ENCODE measurements around the gene TPRA1. TPM values are rescaled to one million over a fixed set of nuclear protein-coding genes. Genes with fewer than 3 reads are reported as not detected.
"Not testable (repeated sequence)": the region's sequence is repeated elsewhere in the genome, so short reads cannot be mapped to it uniquely, and the experiment has no call there.

TPRA1 gene
- polyA plus RNA-seq, 2 donors: 20.2 to 22.1 TPM

- Histone ChIP-seq H3K4me3 (ENCODE audit: low read depth in 1 of 2, low read length in 2 of 2) (no peak overlapping the region), H3K27me3 (ENCODE audit: control insufficient read depth in 1 of 2, insufficient read depth in 2 of 2, low read length in 2 of 2) (no peaks in the 10 kb centered on the region), H3K9me3 (ENCODE audit: control insufficient read depth in 2 of 2, insufficient read depth in 1 of 2, low read depth in 1 of 2, low read length in 1 of 2) (peaks cover 0 to 2% of the 10 kb centered on the region in 2 donors), H3K27ac (ENCODE audit: low read depth in 2 of 2, low read length in 1 of 2) (no peak overlapping the region), H3K36me3 (ENCODE audit: control insufficient read depth in 2 of 2, insufficient read depth in 2 of 2, low read length in 1 of 2) (no peaks in the 10 kb centered on the region), H3K4me1 (ENCODE audit: control insufficient read depth in 2 of 2, insufficient read depth in 2 of 2, low read length in 1 of 2) (no peaks in the 10 kb centered on the region)
- WGBS, 2 donors: 69 to 76% methylated on average over 18 of the region's 18 CpGs
Observed at GRCh38 chr3:127535901-127536829, 54.4 kb downstream of the TPRA1 start.

DNA sequence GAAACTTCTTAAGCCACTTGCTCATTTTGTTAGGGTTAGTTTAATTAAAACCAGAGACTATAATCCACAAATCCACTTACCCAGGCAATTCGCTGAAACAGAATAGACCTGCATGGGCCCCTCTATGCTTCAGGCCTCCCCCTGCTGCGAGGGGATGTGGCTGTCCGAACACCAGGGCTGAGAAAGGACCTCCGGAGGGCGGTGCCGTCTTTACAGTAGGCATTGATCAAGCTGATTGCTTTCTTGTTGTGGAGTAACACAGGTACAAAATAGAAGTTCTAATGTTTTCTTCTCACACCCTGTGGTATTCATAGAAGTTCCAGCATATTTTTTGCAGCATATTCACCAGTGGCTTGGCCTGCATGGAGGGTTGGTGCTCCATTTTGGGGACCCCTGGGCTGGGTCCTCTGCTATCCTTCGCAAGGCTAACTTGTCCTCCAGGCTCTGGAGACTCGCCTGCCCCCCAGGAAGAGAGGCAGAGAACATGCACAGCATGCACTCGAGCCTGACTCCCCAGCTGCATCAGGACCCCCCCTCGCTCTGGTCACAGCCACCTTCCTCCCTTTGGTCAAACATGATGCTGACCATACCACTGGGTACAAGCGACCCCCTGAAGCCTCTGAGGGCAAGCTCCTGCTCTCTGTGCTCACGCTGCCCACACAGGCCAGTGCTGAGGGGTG is 55.3 kb downstream of the TPRA1 start:
- WGBS, 2 donors: 85 to 89% methylated on average over 12 of the region's 12 CpGs
- H3K36me3 ChIP-seq (ENCODE audit: control insufficient read depth in 2 of 2, insufficient read depth in 2 of 2, low read length in 1 of 2): no peaks in the 10 kb centered on the region
- no peak overlapping the region for H3K4me3 ChIP-seq (ENCODE audit: low read depth in 1 of 2, low read length in 2 of 2)
- H3K27me3 ChIP-seq (ENCODE audit: control insufficient read depth in 1 of 2, insufficient read depth in 2 of 2, low read length in 2 of 2): no peaks in the 10 kb centered on the region
- H3K27ac ChIP-seq (ENCODE audit: low read depth in 2 of 2, low read length in 1 of 2): no peak overlapping the region
- H3K9me3 ChIP-seq (ENCODE audit: control insufficient read depth in 2 of 2, insufficient read depth in 1 of 2, low read depth in 1 of 2, low read length in 1 of 2): peaks cover 0 to 2% of the 10 kb centered on the region in 2 donors
- no peaks in the 10 kb centered on the region for H3K4me1 ChIP-seq (ENCODE audit: control insufficient read depth in 2 of 2, insufficient read depth in 2 of 2, low read length in 1 of 2)

DNA sequence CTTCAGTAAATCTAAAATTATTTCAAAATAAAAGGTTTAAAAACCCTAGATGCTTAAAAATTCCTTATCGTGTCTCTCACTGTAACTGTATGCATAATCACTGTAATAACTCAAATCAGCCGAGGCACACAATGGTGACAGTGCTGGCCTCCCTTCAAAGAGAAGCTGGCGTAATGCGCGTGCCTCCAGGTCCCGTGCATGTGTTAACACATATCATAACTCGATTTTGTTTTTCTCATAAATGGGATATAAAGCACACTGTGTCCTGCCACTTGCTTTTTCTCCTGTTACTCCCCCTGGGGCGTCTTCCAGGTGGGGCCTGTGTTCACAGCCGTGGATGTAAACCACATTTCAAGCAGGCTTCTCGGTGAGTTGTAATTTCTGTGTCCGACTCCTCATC is 56.0 kb downstream of the TPRA1 start:
- 60 to 74% methylated on average over 11 of the region's 11 CpGs for WGBS, 2 donors
- Histone ChIP-seq H3K9me3 (ENCODE audit: control insufficient read depth in 2 of 2, insufficient read depth in 1 of 2, low read depth in 1 of 2, low read length in 1 of 2) (peaks cover 0 to 2% of the 10 kb centered on the region in 2 donors), H3K27ac (ENCODE audit: low read depth in 2 of 2, low read length in 1 of 2) (no peak overlapping the region)

DNA sequence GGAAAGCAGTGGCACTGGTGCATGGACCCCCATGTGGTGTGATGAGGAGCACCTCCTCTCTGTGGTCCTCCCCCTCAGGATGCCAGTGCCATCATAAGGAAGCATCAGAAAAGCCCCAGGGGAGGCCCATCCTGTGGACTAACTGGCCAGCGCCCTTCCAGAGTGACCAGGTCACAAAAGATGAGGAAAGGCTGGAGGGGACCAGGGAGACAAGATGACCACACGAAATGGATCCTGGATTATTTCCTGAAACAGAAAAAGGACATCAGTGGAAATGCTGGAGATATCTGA is 56.4 kb downstream of the TPRA1 start:
- WGBS, 2 donors: 64 to 74% methylated on average over 2 of the region's 2 CpGs
- no peaks in the 10 kb centered on the region for H3K27me3 ChIP-seq (ENCODE audit: control insufficient read depth in 1 of 2, insufficient read depth in 2 of 2, low read length in 2 of 2)
- peaks cover 0 to 2% of the 10 kb centered on the region in 2 donors for H3K9me3 ChIP-seq (ENCODE audit: control insufficient read depth in 2 of 2, insufficient read depth in 1 of 2, low read depth in 1 of 2, low read length in 1 of 2)
- no peaks in the 10 kb centered on the region for H3K36me3 ChIP-seq (ENCODE audit: control insufficient read depth in 2 of 2, insufficient read depth in 2 of 2, low read length in 1 of 2)
- no peak overlapping the region for H3K27ac ChIP-seq (ENCODE audit: low read depth in 2 of 2, low read length in 1 of 2)
- H3K4me1 ChIP-seq (ENCODE audit: control insufficient read depth in 2 of 2, insufficient read depth in 2 of 2, low read length in 1 of 2): no peaks in the 10 kb centered on the region
- no peak overlapping the region for H3K4me3 ChIP-seq (ENCODE audit: low read depth in 1 of 2, low read length in 2 of 2)

More for the DNA sequence above, 56.0 kb downstream of the TPRA1 start:
- no peaks in the 10 kb centered on the region for H3K36me3 ChIP-seq (ENCODE audit: control insufficient read depth in 2 of 2, insufficient read depth in 2 of 2, low read length in 1 of 2)
- no peak overlapping the region for H3K4me3 ChIP-seq (ENCODE audit: low read depth in 1 of 2, low read length in 2 of 2)
- no peaks in the 10 kb centered on the region for H3K4me1 ChIP-seq (ENCODE audit: control insufficient read depth in 2 of 2, insufficient read depth in 2 of 2, low read length in 1 of 2)
- H3K27me3 ChIP-seq (ENCODE audit: control insufficient read depth in 1 of 2, insufficient read depth in 2 of 2, low read length in 2 of 2): no peaks in the 10 kb centered on the region

- H3K36me3 ChIP-seq (ENCODE audit: control insufficient read depth in 2 of 2, insufficient read depth in 2 of 2, low read length in 1 of 2): no peaks in the 10 kb centered on the region
- peaks cover 0 to 2% of the 10 kb centered on the region in 2 donors for H3K4me1 ChIP-seq (ENCODE audit: control insufficient read depth in 2 of 2, insufficient read depth in 2 of 2, low read length in 1 of 2)
- peaks cover 0 to 4% of the 10 kb centered on the region in 2 donors for H3K9me3 ChIP-seq (ENCODE audit: control insufficient read depth in 2 of 2, insufficient read depth in 1 of 2, low read depth in 1 of 2, low read length in 1 of 2)
- 88 to 91% methylated on average over 7 of the region's 7 CpGs for WGBS, 2 donors
- no peaks in the 10 kb centered on the region for H3K27me3 ChIP-seq (ENCODE audit: control insufficient read depth in 1 of 2, insufficient read depth in 2 of 2, low read length in 2 of 2)
- H3K4me3 ChIP-seq (ENCODE audit: low read depth in 1 of 2, low read length in 2 of 2): no peak overlapping the region
- no peak overlapping the region for H3K27ac ChIP-seq (ENCODE audit: low read depth in 2 of 2, low read length in 1 of 2)
Observed at GRCh38 chr3:127532561-127533203, 57.9 kb downstream of the TPRA1 start.

DNA sequence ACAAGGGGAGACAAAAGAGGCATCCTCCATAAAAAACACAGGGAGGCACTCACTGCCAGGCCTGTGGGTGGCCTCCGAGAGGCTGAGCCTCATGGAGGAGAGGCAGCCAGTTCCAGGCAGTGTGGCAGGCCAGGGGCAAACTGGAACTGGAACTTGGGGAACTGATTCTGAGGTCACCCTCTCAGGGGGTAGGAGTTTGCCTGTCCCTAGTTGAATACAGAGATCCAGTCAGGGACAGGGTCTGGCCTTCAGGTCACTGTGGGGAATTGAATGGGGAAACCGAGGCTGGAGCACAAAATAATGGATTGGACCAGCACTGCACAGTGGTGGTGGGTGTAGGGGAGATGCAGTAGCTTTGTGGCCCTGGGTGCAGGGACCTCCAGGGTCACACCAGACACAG is 58.7 kb downstream of the TPRA1 start:
- 85 to 88% methylated on average over 2 of the region's 2 CpGs for WGBS, 2 donors

DNA sequence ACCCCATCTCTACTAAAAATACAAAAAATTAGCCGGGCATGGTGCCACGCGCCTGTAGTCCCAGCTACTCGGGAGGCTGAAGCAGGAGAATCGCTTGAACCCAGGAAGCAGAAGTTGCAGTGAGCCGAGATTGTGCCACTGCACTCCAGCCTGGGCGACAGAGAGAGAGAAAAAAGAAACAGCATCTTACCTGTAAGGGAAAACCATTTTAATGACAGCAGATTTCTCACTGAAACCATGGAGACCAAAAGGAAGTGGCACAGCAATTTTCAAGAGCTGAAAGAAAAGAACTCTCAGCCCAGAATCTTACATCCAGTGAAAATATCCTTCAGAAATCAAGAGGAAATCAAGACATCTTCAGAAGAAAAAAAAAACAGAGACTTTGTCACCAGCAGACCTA is 59.7 kb downstream of the TPRA1 start:
- 93 to 95% methylated on average over 7 of the region's 7 CpGs for WGBS, 2 donors
- H3K27ac ChIP-seq (ENCODE audit: low read depth in 2 of 2, low read length in 1 of 2); H3K4me3 ChIP-seq (ENCODE audit: low read depth in 1 of 2, low read length in 2 of 2); H3K27me3 ChIP-seq (ENCODE audit: control insufficient read depth in 1 of 2, insufficient read depth in 2 of 2, low read length in 2 of 2); H3K36me3 ChIP-seq (ENCODE audit: control insufficient read depth in 2 of 2, insufficient read depth in 2 of 2, low read length in 1 of 2); H3K9me3 ChIP-seq (ENCODE audit: control insufficient read depth in 2 of 2, insufficient read depth in 1 of 2, low read depth in 1 of 2, low read length in 1 of 2); H3K4me1 ChIP-seq (ENCODE audit: control insufficient read depth in 2 of 2, insufficient read depth in 2 of 2, low read length in 1 of 2): not testable (repeated sequence)

More for the DNA sequence above, 58.7 kb downstream of the TPRA1 start:
- Histone ChIP-seq H3K4me1 (ENCODE audit: control insufficient read depth in 2 of 2, insufficient read depth in 2 of 2, low read length in 1 of 2) (peaks cover 0 to 2% of the 10 kb centered on the region in 2 donors), H3K27ac (ENCODE audit: low read depth in 2 of 2, low read length in 1 of 2) (no peak overlapping the region), H3K9me3 (ENCODE audit: control insufficient read depth in 2 of 2, insufficient read depth in 1 of 2, low read depth in 1 of 2, low read length in 1 of 2) (peaks cover 0 to 4% of the 10 kb centered on the region in 2 donors), H3K36me3 (ENCODE audit: control insufficient read depth in 2 of 2, insufficient read depth in 2 of 2, low read length in 1 of 2) (no peaks in the 10 kb centered on the region), H3K27me3 (ENCODE audit: control insufficient read depth in 1 of 2, insufficient read depth in 2 of 2, low read length in 2 of 2) (no peaks in the 10 kb centered on the region), H3K4me3 (ENCODE audit: low read depth in 1 of 2, low read length in 2 of 2) (no peak overlapping the region)

- 76 to 81% methylated on average over 9 of the region's 9 CpGs for WGBS, 2 donors
- H3K36me3 ChIP-seq (ENCODE audit: control insufficient read depth in 2 of 2, insufficient read depth in 2 of 2, low read length in 1 of 2): no peaks in the 10 kb centered on the region
- H3K4me3 ChIP-seq (ENCODE audit: low read depth in 1 of 2, low read length in 2 of 2): no peak overlapping the region
- no peaks in the 10 kb centered on the region for H3K27me3 ChIP-seq (ENCODE audit: control insufficient read depth in 1 of 2, insufficient read depth in 2 of 2, low read length in 2 of 2)
- H3K27ac ChIP-seq (ENCODE audit: low read depth in 2 of 2, low read length in 1 of 2): no peak overlapping the region
- peaks cover 0 to 2% of the 10 kb centered on the region in 2 donors for H3K4me1 ChIP-seq (ENCODE audit: control insufficient read depth in 2 of 2, insufficient read depth in 2 of 2, low read length in 1 of 2)
- peaks cover 0 to 4% of the 10 kb centered on the region in 2 donors for H3K9me3 ChIP-seq (ENCODE audit: control insufficient read depth in 2 of 2, insufficient read depth in 1 of 2, low read depth in 1 of 2, low read length in 1 of 2)
Observed at GRCh38 chr3:127529346-127530188, 61.0 kb downstream of the TPRA1 start.

DNA sequence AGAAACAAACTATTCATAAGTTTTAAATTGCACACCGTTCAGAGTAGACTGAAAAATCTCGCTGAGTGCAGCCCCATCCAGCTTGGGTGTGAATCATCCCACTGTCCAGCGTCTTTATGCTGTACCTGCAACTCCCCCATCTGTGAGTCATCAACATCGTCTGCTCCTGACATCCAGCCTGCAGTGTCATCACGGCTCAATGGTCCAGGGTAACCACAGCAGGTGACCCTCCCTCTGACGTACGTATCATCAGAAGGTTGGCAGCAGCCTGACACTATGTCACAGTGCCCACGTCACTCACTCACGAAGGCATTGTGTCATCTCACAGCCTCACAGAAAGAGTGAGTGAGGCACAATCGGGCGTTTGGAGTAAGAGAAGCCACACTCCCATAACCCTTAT is 65.2 kb downstream of the TPRA1 start:
- H3K4me3 ChIP-seq (ENCODE audit: low read depth in 1 of 2, low read length in 2 of 2): no peak overlapping the region
- peaks cover 0 to 2% of the 10 kb centered on the region in 2 donors for H3K4me1 ChIP-seq (ENCODE audit: control insufficient read depth in 2 of 2, insufficient read depth in 2 of 2, low read length in 1 of 2)
- no peak overlapping the region for H3K27ac ChIP-seq (ENCODE audit: low read depth in 2 of 2, low read length in 1 of 2)
- H3K27me3 ChIP-seq (ENCODE audit: control insufficient read depth in 1 of 2, insufficient read depth in 2 of 2, low read length in 2 of 2): no peaks in the 10 kb centered on the region
- H3K36me3 ChIP-seq (ENCODE audit: control insufficient read depth in 2 of 2, insufficient read depth in 2 of 2, low read length in 1 of 2): no peaks in the 10 kb centered on the region
- H3K9me3 ChIP-seq (ENCODE audit: control insufficient read depth in 2 of 2, insufficient read depth in 1 of 2, low read depth in 1 of 2, low read length in 1 of 2): peaks cover 0 to 2% of the 10 kb centered on the region in 2 donors
- 48 to 51% methylated on average over 11 of the region's 11 CpGs for WGBS, 2 donors
